K562 (cell line): ENCODE measurements around the gene ATP5PB. TPM values are rescaled to one million over a fixed set of nuclear protein-coding genes. Genes with fewer than 3 reads are reported as not detected.

Source experiments
- ARNT ChIP-seq, 2 experiments: fragments of 450-650 bp; IDR thresholded peaks; 2 replicates each; pipeline ENCODE4 v1.6.1; 2016; ENCODE audit warnings: mild to moderate bottlenecking in 1 of 2
- CTBP1 ChIP-seq: fragments of 450-650 bp; IDR thresholded peaks from 2 replicates; pipeline ENCODE4 v1.6.1; 2016; ENCODE audit warnings: borderline replicate concordance
- HDAC3 ChIP-seq: fragments of 450-650 bp; IDR thresholded peaks from 2 replicates; pipeline ENCODE4 v1.6.1; 2018; ENCODE audit warnings: borderline replicate concordance, mild to moderate bottlenecking, moderate library complexity; ENCODE audit not compliant: partially characterized antibody
- HEY1 ChIP-seq: fragments of 250-450 bp; sonication (Bioruptor Pico); IDR thresholded peaks from 2 replicates; pipeline ENCODE4 v1.5.0; 2020; ENCODE audit warnings: mild to moderate bottlenecking, moderate library complexity, borderline replicate concordance
- JUNB ChIP-seq: fragments of 450-650 bp; formaldehyde crosslinking; conservative IDR thresholded peaks from 2 replicates; pipeline ENCODE4 v1.4.0; 2020; ENCODE audit warnings: mild to moderate bottlenecking
- MCM5 ChIP-seq: fragments of 450-650 bp; IDR thresholded peaks from 2 replicates; pipeline ENCODE4 v1.6.1; 2016; ENCODE audit warnings: low read depth
- MIER1 ChIP-seq: fragments of 450-650 bp; IDR thresholded peaks from 2 replicates; pipeline ENCODE4 v1.6.1; 2016; ENCODE audit warnings: antibody characterized with exemption, mild to moderate bottlenecking, low read depth
- NFXL1 ChIP-seq: fragments of 450-650 bp; formaldehyde crosslinking; IDR thresholded peaks from 2 replicates; pipeline ENCODE4 v1.4.0; 2021; ENCODE audit warnings: mild to moderate bottlenecking
- PHF21A ChIP-seq: fragments of 450-650 bp; IDR thresholded peaks from 2 replicates; pipeline ENCODE4 v1.6.1; 2017; ENCODE audit warnings: low read depth, borderline replicate concordance
- RAD51 ChIP-seq: fragments of 450-650 bp; IDR thresholded peaks from 2 replicates; pipeline ENCODE4 v1.7.1; 2016; ENCODE audit warnings: low read depth, mild to moderate bottlenecking, borderline replicate concordance
- SNIP1 ChIP-seq: fragments of 450-650 bp; IDR thresholded peaks from 2 replicates; pipeline ENCODE4 v1.7.1; 2017; ENCODE audit warnings: low read depth, mild to moderate bottlenecking
- SP2 ChIP-seq: IDR thresholded peaks from 2 replicates; pipeline ENCODE4 v1.6.1; 2011; ENCODE audit warnings: mild to moderate bottlenecking, low read depth, low read length, moderate library complexity; ENCODE audit not compliant: poor library complexity, severe bottlenecking; ENCODE audit errors: extremely low read depth
- ZNF263 ChIP-seq: sonication (generic); formaldehyde crosslinking; IDR thresholded peaks from 2 replicates; pipeline ENCODE4 v1.8.0; 2022; ENCODE audit warnings: mild to moderate bottlenecking, missing genetic modification reagents, borderline replicate concordance
- ZNF668 ChIP-seq: fragments of 250-450 bp; sonication (Bioruptor Pico); IDR thresholded peaks from 2 replicates; pipeline ENCODE4 v1.8.0; 2022; ENCODE audit warnings: mild to moderate bottlenecking, inconsistent platforms
- polyA plus RNA-seq, 8 experiments: library from polyadenylated mRNA; depleted of rRNA in 4 of 8; stranded (reverse) in 5 of 8; unstranded in 3 of 8; fragments of >200 nt; fragmentation: Nextera tagmentation in 2 of 8; fragmentation: Illumina TruSeq in 1 of 8; extraction: Ambion mirVana in 2 of 8; extraction: Trizol in 1 of 8; gene quantifications; 2 replicates each; pipeline versions ENCODE4 v1.2.1 to v1.2.3, GENCODE V29; 2011 to 2014; ENCODE audit warnings: inconsistent platforms in 1 of 8, missing spikeins in 1 of 8
- total RNA-seq, 7 experiments: library from RNA; depleted of rRNA in 6 of 7; stranded (reverse); fragments of >200 nt in 6 of 7; fragmentation: Illumina TruSeq in 2 of 7; extraction: Trizol in 2 of 7; gene quantifications; 2 replicates each; pipeline versions ENCODE4 v1.2.1 to v1.2.3, GENCODE V29; 2011 to 2021; ENCODE audit warnings: low replicate concordance in 1 of 7
- TF ChIP-seq, protein P1 (sequence below): fragments of 450-650 bp; IDR thresholded peaks from 2 replicates; pipeline ENCODE4 v1.6.1; 2017; ENCODE audit warnings: antibody characterized with exemption, mild to moderate bottlenecking
- TF ChIP-seq, protein P2 (sequence below): fragments of 450-650 bp; IDR thresholded peaks from 2 replicates; pipeline ENCODE4 v1.6.1; 2016
- TF ChIP-seq, protein P3 (sequence below): fragments of 250-450 bp; sonication (Bioruptor Pico); IDR thresholded peaks from 2 replicates; pipeline ENCODE4 v1.8.0; 2021; ENCODE audit warnings: moderate library complexity, mild to moderate bottlenecking, inconsistent platforms
- TF ChIP-seq, protein P4 (sequence below): fragments of 250-450 bp; sonication (Bioruptor Pico); IDR thresholded peaks from 2 replicates; pipeline ENCODE4 v1.9.0; 2021; ENCODE audit warnings: mild to moderate bottlenecking, inconsistent platforms
- TF ChIP-seq, protein P5 (sequence below): fragments of 250-450 bp; sonication (Bioruptor Pico); IDR thresholded peaks from 2 replicates; pipeline ENCODE4 v1.5.0; 2021

ATP5PB gene
- total and polyA plus RNA-seq, 9 of the 15 experiments (the other 6 are each of a cell fraction or from before 2014, with no cell fraction given): 651 to 2,735 (median 1,061) TPM

DNA sequence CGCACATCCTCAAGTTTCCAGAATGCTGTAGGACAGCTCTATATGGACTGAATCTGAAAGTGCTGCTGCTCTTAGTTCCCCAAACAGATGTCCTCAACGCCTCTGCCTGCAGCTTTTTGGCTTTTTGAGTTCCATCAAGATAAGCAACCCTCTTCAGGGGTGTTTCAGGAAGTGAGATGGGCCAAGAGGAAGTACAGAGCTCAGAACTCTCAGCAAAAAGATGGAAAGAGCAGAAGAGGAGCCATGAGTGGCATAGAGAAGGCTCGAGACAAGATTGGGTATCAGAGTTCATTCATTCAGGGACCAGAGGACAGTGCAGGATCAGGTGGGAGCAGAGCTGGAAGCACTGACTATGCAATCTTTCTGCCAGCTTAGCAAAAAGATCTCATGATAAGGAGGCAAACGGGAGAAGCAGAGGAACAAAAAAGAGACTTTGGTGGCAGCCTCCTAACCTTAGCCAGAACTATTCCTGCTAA, 54.4 kb downstream of the ATP5PB start, which contains the start of the genes ADORA3 and TMIGD3 (continued):
- TF ChIP-seq, protein P1, sequence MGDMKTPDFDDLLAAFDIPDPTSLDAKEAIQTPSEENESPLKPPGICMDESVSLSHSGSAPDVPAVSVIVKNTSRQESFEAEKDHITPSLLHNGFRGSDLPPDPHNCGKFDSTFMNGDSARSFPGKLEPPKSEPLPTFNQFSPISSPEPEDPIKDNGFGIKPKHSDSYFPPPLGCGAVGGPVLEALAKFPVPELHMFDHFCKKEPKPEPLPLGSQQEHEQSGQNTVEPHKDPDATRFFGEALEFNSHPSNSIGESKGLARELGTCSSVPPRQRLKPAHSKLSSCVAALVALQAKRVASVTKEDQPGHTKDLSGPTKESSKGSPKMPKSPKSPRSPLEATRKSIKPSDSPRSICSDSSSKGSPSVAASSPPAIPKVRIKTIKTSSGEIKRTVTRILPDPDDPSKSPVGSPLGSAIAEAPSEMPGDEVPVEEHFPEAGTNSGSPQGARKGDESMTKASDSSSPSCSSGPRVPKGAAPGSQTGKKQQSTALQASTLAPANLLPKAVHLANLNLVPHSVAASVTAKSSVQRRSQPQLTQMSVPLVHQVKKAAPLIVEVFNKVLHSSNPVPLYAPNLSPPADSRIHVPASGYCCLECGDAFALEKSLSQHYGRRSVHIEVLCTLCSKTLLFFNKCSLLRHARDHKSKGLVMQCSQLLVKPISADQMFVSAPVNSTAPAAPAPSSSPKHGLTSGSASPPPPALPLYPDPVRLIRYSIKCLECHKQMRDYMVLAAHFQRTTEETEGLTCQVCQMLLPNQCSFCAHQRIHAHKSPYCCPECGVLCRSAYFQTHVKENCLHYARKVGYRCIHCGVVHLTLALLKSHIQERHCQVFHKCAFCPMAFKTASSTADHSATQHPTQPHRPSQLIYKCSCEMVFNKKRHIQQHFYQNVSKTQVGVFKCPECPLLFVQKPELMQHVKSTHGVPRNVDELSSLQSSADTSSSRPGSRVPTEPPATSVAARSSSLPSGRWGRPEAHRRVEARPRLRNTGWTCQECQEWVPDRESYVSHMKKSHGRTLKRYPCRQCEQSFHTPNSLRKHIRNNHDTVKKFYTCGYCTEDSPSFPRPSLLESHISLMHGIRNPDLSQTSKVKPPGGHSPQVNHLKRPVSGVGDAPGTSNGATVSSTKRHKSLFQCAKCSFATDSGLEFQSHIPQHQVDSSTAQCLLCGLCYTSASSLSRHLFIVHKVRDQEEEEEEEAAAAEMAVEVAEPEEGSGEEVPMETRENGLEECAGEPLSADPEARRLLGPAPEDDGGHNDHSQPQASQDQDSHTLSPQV: no peak
- TF ChIP-seq, protein P2, sequence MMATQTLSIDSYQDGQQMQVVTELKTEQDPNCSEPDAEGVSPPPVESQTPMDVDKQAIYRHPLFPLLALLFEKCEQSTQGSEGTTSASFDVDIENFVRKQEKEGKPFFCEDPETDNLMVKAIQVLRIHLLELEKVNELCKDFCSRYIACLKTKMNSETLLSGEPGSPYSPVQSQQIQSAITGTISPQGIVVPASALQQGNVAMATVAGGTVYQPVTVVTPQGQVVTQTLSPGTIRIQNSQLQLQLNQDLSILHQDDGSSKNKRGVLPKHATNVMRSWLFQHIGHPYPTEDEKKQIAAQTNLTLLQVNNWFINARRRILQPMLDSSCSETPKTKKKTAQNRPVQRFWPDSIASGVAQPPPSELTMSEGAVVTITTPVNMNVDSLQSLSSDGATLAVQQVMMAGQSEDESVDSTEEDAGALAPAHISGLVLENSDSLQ: no peak
- TF ChIP-seq ARNT (IDR thresholded peaks at IDR 0.05): no peak
- TF ChIP-seq HDAC3: no peak
- peak; percentile 60; the same call in 1 of the 2 replicates for TF ChIP-seq NFXL1 (CRISPR knock-in tag)
- TF ChIP-seq, protein P3, sequence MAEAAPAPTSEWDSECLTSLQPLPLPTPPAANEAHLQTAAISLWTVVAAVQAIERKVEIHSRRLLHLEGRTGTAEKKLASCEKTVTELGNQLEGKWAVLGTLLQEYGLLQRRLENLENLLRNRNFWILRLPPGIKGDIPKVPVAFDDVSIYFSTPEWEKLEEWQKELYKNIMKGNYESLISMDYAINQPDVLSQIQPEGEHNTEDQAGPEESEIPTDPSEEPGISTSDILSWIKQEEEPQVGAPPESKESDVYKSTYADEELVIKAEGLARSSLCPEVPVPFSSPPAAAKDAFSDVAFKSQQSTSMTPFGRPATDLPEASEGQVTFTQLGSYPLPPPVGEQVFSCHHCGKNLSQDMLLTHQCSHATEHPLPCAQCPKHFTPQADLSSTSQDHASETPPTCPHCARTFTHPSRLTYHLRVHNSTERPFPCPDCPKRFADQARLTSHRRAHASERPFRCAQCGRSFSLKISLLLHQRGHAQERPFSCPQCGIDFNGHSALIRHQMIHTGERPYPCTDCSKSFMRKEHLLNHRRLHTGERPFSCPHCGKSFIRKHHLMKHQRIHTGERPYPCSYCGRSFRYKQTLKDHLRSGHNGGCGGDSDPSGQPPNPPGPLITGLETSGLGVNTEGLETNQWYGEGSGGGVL (CRISPR knock-in tag): no peak
- peak; percentile 92 for TF ChIP-seq CTBP1
- TF ChIP-seq PHF21A: no peak
- no peak for TF ChIP-seq MIER1
- no peak for TF ChIP-seq JUNB
- TF ChIP-seq, protein P4, sequence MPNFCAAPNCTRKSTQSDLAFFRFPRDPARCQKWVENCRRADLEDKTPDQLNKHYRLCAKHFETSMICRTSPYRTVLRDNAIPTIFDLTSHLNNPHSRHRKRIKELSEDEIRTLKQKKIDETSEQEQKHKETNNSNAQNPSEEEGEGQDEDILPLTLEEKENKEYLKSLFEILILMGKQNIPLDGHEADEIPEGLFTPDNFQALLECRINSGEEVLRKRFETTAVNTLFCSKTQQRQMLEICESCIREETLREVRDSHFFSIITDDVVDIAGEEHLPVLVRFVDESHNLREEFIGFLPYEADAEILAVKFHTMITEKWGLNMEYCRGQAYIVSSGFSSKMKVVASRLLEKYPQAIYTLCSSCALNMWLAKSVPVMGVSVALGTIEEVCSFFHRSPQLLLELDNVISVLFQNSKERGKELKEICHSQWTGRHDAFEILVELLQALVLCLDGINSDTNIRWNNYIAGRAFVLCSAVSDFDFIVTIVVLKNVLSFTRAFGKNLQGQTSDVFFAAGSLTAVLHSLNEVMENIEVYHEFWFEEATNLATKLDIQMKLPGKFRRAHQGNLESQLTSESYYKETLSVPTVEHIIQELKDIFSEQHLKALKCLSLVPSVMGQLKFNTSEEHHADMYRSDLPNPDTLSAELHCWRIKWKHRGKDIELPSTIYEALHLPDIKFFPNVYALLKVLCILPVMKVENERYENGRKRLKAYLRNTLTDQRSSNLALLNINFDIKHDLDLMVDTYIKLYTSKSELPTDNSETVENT (CRISPR knock-in tag): no peak
- TF ChIP-seq SP2: no peak
- TF ChIP-seq RAD51: no peak
- TF ChIP-seq, protein P5, sequence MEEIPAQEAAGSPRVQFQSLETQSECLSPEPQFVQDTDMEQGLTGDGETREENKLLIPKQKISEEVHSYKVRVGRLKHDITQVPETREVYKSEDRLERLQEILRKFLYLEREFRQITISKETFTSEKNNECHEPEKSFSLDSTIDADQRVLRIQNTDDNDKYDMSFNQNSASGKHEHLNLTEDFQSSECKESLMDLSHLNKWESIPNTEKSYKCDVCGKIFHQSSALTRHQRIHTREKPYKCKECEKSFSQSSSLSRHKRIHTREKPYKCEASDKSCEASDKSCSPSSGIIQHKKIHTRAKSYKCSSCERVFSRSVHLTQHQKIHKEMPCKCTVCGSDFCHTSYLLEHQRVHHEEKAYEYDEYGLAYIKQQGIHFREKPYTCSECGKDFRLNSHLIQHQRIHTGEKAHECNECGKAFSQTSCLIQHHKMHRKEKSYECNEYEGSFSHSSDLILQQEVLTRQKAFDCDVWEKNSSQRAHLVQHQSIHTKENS (CRISPR knock-in tag): no peak
- TF ChIP-seq ZNF668: no peak
- no peak for TF ChIP-seq SNIP1
- TF ChIP-seq HEY1 (CRISPR knock-in tag): no peak
- TF ChIP-seq ZNF263 (CRISPR knock-in tag): no peak
- no peak for TF ChIP-seq MCM5
